ENCODE measurements around the gene FAM111B.
A peak's percentile ranks its signal among the peaks of the same experiment; 100 is the strongest.

FAM111B gene

GRCh38 chr11:59154610-59155009 lies 47.6 kb downstream of the FAM111B start:
- no peak for DNase-seq (ENCODE audit: low read depth)
- in situ Hi-C loops (cut with HindIII; ENCODE audit: low sequenced_read_pairs) = no loop called here
- no peak overlapping the region for H3K4me3 ChIP-seq (ENCODE audit: low read depth, low read length)
- TF ChIP-seq CTCF (IDR thresholded peaks at IDR 0.05; ENCODE audit: low read depth, low read length, missing control alignments) = no peak

- no peak for DNase-seq (ENCODE audit: low read depth)
- TF ChIP-seq CTCF (IDR thresholded peaks at IDR 0.05; ENCODE audit: low read depth, low read length, missing control alignments) = no peak
- no peak overlapping the region for H3K4me3 ChIP-seq (ENCODE audit: low read depth, low read length)
- in situ Hi-C loops (cut with HindIII; ENCODE audit: low sequenced_read_pairs) = no loop called here
Measured at GRCh38 chr11:59157433-59157832, 50.4 kb downstream of the FAM111B start.

GRCh38 chr11:59158206-59159068 lies 51.4 kb downstream of the FAM111B start:
- TF ChIP-seq CTCF (IDR thresholded peaks at IDR 0.05; ENCODE audit: low read depth, low read length, missing control alignments) = peak; percentile 80
- DNase-seq (ENCODE audit: low read depth) = peak; percentile 56
- in situ Hi-C loops (cut with HindIII; ENCODE audit: low sequenced_read_pairs) = no loop called here
- no peak overlapping the region for H3K4me3 ChIP-seq (ENCODE audit: low read depth, low read length)

GRCh38 chr11:59164028-59164427 lies 57.0 kb downstream of the FAM111B start:
- no peak overlapping the region for H3K4me3 ChIP-seq (ENCODE audit: low read depth, low read length)
- DNase-seq (ENCODE audit: low read depth) = no peak
- in situ Hi-C loops (cut with HindIII; ENCODE audit: low sequenced_read_pairs) = no loop called here
- no peak for TF ChIP-seq CTCF (IDR thresholded peaks at IDR 0.05; ENCODE audit: low read depth, low read length, missing control alignments)

- peak; percentile 75 for DNase-seq (ENCODE audit: low read depth)
- in situ Hi-C loops (cut with HindIII; ENCODE audit: low sequenced_read_pairs) = no loop called here
- TF ChIP-seq CTCF (IDR thresholded peaks at IDR 0.05; ENCODE audit: low read depth, low read length, missing control alignments) = peak; percentile 74
Measured at GRCh38 chr11:59171508-59172322, 64.7 kb downstream of the FAM111B start, which contains the start of gene DTX4. Gene DTX4, plus strand, starts transcription at chr11:59172132. Its CDS starts 464 bp downstream, at chr11:59172596.

GRCh38 chr11:59172345-59173079 lies 65.5 kb downstream of the FAM111B start:
- H3K4me3 ChIP-seq (ENCODE audit: low read depth, low read length) = peak overlapping the region; percentile 55
- TF ChIP-seq CTCF (IDR thresholded peaks at IDR 0.05; ENCODE audit: low read depth, low read length, missing control alignments) = no peak
- DNase-seq (ENCODE audit: low read depth) = no peak
- in situ Hi-C loops (cut with HindIII; ENCODE audit: low sequenced_read_pairs) = no loop called here

More at GRCh38 chr11:59171508-59172322, 64.7 kb downstream of the FAM111B start, which contains the start of gene DTX4:
- peak within 1 kb of the TSS; percentile 55 for H3K4me3 ChIP-seq (ENCODE audit: low read depth, low read length)
